Left ventricle myocardium inferior (tissue), 1 donor: ENCODE measurements around the gene NAT14. TPM values are rescaled to one million over a fixed set of nuclear protein-coding genes. Genes with fewer than 3 reads are reported as not detected.

Experiments
- DNase-seq: peaks from one replicate; pipeline ENCODE4 v3.0.0-alpha.2; 2020
- H3K27ac ChIP-seq: fragments of 200-600 bp; replicated peaks from 2 replicates; pipeline ENCODE4 v1.8.0; 2021
- H3K27me3 ChIP-seq: fragments of 200-600 bp; 2 replicates; pipeline ENCODE4 v1.8.0; 2021; ENCODE audit warnings: low read depth
- H3K36me3 ChIP-seq: fragments of 200-600 bp; 2 replicates; pipeline ENCODE4 v1.8.0; 2021
- H3K4me1 ChIP-seq: fragments of 200-600 bp; 2 replicates; pipeline ENCODE4 v1.8.0; 2021
- H3K4me3 ChIP-seq: fragments of 200-600 bp; 2 replicates; pipeline ENCODE4 v1.8.0; 2021; ENCODE audit warnings: mild to moderate bottlenecking, moderate library complexity
- H3K9me3 ChIP-seq: fragments of 200-600 bp; replicated peaks from 2 replicates; pipeline ENCODE4 v1.8.0; 2021
- CTCF ChIP-seq: fragments of 200-600 bp; IDR thresholded peaks from 2 replicates; pipeline ENCODE4 v1.8.0; 2021; ENCODE audit warnings: antibody characterized with exemption, mild to moderate bottlenecking, borderline replicate concordance
- intact Hi-C: fragments of 100-400 bp; cut with micrococcal nuclease; formaldehyde crosslinking; loops from one replicate; pipeline ENCODE4 v1.11.0; 2022
- long read RNA-seq: library from polyadenylated mRNA; unstranded; transcript quantifications from one replicate; pipeline ENCODE4 v2.0.0, GENCODE V29; 2021
- total RNA-seq: library from RNA; stranded (reverse); fragmentation: NEBNext Ultra II Directional; extraction: Animal tissue kit (Norgen Biotek cat#: 25700); gene quantifications from one replicate; pipeline ENCODE4 v1.2.1, GENCODE V29; 2021
- donor health status: DM: no; HTN: yes; CAD: no; lungs with severe emphysema.

NAT14 gene
- 5.2 TPM for total RNA-seq
- long read RNA-seq, partial matches to known transcripts, result 2 of 6 reads
- long read RNA-seq, other reads (novel, unspliced or antisense), result 0 of 6 reads

GRCh38 chr19:55484593-55485438 is at the start of gene NAT14:
Gene NAT14 (plus strand): TSS chr19:55485188. CDS start chr19:55485709, 521 bp downstream.
- Histone ChIP-seq H3K4me3 (peak within 1 kb of the TSS; percentile 80), H3K4me1 (peaks cover 62% of the 10 kb centered on the region)

GRCh38 chr19:55436847-55437246 is 48.1 kb upstream of the NAT14 start:
- TF ChIP-seq CTCF, result no peak
- H3K36me3 ChIP-seq, result no peaks in the 10 kb centered on the region
- DNase-seq, result no peak
- peaks cover 9% of the 10 kb centered on the region for H3K4me1 ChIP-seq
- H3K9me3 ChIP-seq, result no peaks in the 10 kb centered on the region
- no peak overlapping the region for H3K27ac ChIP-seq
- intact Hi-C loops, result no loop called here
- H3K4me3 ChIP-seq, result no peak overlapping the region
- H3K27me3 ChIP-seq, result peaks cover 85% of the 10 kb centered on the region

More at GRCh38 chr19:55484593-55485438, at the start of gene NAT14:
- intact Hi-C loops, result no loop called here
- H3K27ac ChIP-seq, result peak within 1 kb of the TSS; percentile 90
- peaks cover 4% of the 10 kb centered on the region for H3K27me3 ChIP-seq
- DNase-seq, result peak; percentile 54
- H3K36me3 ChIP-seq, result peaks cover 25% of the 10 kb centered on the region
- no peak for TF ChIP-seq CTCF
- no peaks in the 10 kb centered on the region for H3K9me3 ChIP-seq

- Histone ChIP-seq H3K27me3 (peaks cover 85% of the 10 kb centered on the region), H3K4me3 (no peak overlapping the region), H3K9me3 (no peaks in the 10 kb centered on the region), H3K27ac (no peak overlapping the region), H3K36me3 (no peaks in the 10 kb centered on the region), H3K4me1 (peaks cover 11% of the 10 kb centered on the region)
- no peak for TF ChIP-seq CTCF
- DNase-seq, result peak; percentile 52
- intact Hi-C loops, result no loop called here
Observed at GRCh38 chr19:55437410-55437809, 47.6 kb upstream of the NAT14 start.

- no peak for DNase-seq
- Histone ChIP-seq H3K4me3 (no peak overlapping the region), H3K36me3 (no peaks in the 10 kb centered on the region), H3K4me1 (peaks cover 11% of the 10 kb centered on the region), H3K27ac (no peak overlapping the region), H3K9me3 (no peaks in the 10 kb centered on the region), H3K27me3 (peaks cover 84% of the 10 kb centered on the region)
- no peak for TF ChIP-seq CTCF
- intact Hi-C loops, result no loop called here
Observed at GRCh38 chr19:55439052-55439451, 45.9 kb upstream of the NAT14 start.

GRCh38 chr19:55440411-55441105 is 44.4 kb upstream of the NAT14 start:
- Histone ChIP-seq H3K4me1 (peaks cover 11% of the 10 kb centered on the region), H3K9me3 (no peaks in the 10 kb centered on the region), H3K27me3 (peaks cover 98% of the 10 kb centered on the region), H3K36me3 (no peaks in the 10 kb centered on the region), H3K27ac (no peak overlapping the region), H3K4me3 (no peak overlapping the region)
- intact Hi-C loops, result no loop called here
- DNase-seq, result no peak
- TF ChIP-seq CTCF, result no peak
